Hematopoietic multipotent progenitor cell treated with erythropoietin and hydrocortisone succinate and interleukin-3 and kit ligand, for 17 days (in vitro differentiated cells): ENCODE results near the gene LCNL1.
"Not testable (repeated sequence)": the region's sequence is repeated elsewhere in the genome, so short reads cannot be mapped to it uniquely, and the experiment has no call there.

Experiments
- DNase-seq: peaks from one replicate; pipeline ENCODE4 v3.0.0-alpha.2; 2015; ENCODE audit warnings: low spot score

The LCNL1 gene

GRCh38 chr9:136995362-136995761, 12.6 kb downstream of the LCNL1 start:
- DNase-seq = no peak

DNA sequence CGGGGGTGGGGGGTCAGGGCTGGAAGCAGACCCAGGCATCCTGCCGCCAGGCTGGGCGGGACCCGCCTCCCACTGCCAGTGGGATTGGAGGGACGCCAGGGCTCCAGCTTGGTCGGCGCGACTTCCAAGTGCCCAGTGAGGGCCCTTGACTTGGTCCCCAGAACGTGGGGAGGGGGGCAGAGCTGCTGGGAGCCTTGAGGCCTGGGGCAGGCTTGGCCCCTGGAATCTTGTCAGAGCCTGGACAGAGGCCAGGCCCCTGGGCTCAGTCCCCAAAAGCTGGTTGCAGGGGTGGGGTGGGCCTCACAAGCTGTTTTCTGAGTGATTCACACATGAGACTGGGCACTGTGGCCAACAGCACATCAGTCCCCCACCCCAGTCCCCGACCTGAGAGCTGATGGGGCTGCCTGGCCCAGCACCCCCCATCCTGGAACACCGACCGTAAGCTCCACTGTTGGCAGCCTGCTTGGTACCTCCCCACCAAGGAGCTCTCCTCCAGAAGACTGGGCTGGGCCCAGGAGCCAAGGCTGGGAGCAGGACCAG, 13.0 kb downstream of the LCNL1 start:
- DNase-seq = no peak

- no peak for DNase-seq
These were observed 13.8 kb downstream of the LCNL1 start, which contains the start of gene CLIC3 for GRCh38 chr9:136996361-136997292. Gene CLIC3, minus strand, starts transcription at chr9:136996568. Its CDS starts 25 bp downstream, at chr9:136996543.

DNA sequence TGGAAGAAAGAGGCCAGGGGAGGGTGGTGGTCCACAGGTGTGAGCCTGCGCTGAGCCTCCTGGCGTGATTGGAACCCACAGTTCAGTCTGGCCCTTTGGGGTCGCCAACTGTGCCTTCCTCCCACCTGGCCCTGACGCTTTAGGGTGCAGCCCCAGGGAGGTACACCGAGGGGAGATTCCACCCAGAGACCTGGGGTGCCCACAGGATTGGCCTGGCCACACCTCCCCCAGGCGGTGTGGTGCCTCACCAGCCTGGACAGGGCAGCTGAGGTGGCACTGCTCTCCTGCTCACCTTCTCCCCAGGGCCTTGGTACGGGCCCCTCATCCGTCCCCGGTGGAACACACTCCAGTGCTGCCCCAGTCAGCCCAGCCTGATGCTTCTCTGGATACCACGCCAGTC, 14.6 kb downstream of the LCNL1 start:
- DNase-seq = no peak

DNA sequence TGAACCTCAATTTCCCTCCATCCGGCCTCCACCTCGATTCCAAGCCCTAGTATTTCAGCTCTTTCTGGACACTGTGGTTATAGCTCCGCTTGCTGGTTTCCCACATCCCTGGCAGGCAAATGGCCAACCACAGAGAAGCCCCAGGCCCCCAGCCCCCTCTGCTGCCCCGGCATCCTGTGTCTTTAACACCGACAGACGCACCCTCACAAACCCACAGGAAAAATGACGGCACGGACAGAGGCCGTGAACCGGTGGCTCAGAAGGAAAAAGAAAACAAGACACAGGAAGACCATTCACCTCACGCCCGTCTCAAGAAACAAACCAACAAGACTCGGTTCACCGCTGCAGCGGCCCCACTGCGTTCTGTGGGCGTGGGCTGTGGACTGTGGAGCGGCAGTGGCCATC, 15.0 kb downstream of the LCNL1 start:
- DNase-seq = no peak

GRCh38 chr9:137000177-137000930, 17.6 kb downstream of the LCNL1 start:
- no peak for DNase-seq

GRCh38 chr9:137001857-137002645, 19.3 kb downstream of the LCNL1 start:
- no peak for DNase-seq

DNA sequence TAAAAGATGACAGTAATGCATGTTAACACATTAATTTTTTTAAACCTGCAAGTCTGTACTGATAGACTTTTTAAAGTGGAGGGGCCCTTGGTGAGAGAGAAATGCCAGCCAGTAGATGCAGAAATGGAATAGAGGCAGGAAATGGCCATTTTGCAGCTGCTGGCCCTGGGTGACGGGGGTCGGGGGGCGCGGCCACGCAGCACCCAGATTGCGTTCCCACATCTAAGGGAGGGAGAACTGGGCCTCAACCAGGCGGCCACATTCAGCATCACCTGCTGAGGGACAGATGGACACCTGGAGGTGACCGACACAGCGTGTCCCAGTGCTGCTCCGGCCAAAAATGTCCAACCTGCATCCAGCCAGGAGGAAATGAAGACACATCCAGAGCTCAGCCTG, 19.9 kb downstream of the LCNL1 start:
- no peak for DNase-seq

GRCh38 chr9:137004285-137004684, 21.5 kb downstream of the LCNL1 start:
- DNase-seq = not testable (repeated sequence)

DNA sequence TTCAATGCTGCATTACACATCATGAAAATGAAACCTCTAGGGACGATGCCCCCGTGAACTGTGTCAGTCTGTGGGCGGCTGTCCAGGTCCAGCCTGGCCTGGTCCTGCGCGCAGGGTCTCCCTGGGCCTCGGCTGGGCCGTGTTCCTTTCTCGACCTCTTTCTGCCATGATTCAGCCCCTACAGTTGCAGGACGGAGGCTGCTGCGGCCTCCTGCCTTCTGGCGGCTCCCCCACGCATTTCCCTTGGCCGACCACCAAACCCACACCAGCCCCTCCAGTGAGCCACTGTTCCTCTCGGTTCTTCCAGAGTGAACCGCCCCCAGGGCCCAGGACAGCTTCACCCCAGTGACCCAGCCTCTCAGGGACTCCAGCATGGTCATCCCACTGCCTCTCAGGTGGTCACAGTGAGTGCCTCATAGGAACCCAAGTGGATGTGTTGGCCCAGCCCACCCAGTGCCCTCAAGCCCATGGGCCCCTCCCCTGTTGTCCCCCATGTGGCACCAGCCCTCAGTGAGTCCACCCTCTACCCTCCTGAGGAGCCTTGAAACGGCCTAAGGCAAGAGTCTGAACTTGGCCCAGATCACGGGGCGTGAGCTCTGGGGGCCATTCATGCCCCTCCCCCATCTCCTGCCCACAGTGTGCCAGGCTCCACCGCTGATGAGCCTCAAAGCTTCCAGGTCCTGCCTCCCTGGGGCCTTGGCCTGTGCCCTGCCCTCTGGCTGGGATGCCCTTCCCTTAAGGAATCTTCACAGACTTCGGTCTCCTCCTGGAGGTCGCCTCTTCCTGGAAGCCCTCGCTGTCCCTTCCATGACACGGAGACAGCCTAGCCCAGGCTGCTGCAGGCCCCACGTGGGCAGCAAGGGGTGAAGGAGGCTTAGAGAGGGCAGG, 23.6 kb downstream of the LCNL1 start:
- DNase-seq = no peak

GRCh38 chr9:137007108-137007815, 24.5 kb downstream of the LCNL1 start:
- no peak for DNase-seq

DNA sequence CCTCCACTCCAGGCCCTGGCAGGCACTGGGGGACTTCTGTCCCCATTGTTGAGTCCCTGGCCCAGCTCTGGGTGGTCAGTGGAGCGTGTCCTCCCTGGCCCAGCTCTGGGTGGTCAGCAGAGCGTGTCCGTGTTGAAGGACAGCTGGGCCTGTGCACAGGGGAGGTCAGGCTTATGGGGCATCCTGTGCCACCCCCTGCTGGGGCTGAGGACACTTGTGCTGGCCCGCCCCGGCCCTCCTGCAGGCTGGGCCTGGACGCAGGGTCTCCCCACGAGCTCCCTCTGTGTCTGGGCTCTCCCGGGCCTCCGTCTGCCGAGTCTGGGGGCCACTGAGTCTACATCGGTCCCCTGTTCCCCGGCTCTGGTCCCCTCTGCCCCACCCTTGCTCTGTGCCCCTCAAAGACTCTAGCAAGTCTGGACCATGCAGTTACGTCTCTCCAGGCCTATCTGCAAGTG, 25.1 kb downstream of the LCNL1 start:
- DNase-seq = no peak

GRCh38 chr9:137008312-137008711, 25.5 kb downstream of the LCNL1 start:
- DNase-seq = no peak

- no peak for DNase-seq
These were observed 26.4 kb downstream of the LCNL1 start for GRCh38 chr9:137009217-137009616.

- no peak for DNase-seq
These were observed 27.3 kb downstream of the LCNL1 start for GRCh38 chr9:137009938-137010732.

DNA sequence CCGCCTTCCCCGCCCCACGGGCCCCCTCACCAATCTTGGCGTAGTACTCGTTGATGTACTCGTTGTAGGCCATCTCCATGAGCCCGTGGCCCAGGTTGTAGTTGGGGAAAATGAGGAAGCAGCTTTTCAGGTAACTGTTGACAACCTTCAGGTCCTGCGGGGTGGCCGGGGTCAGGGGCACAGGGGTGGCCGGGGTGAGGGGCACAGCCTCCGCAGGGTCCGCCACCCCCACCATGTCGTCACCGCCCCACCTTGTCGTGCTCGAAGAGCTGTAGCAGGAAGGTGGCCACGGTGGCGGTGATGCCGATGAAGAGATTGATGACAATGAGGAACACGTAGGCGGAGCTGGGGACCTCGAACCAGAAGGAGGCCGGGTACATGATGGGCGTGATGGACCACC, 28.4 kb downstream of the LCNL1 start:
- DNase-seq = no peak

- DNase-seq = no peak
These were observed 29.3 kb downstream of the LCNL1 start for GRCh38 chr9:137011907-137012675.
